Erythroblast (primary cell): ENCODE measurements around the gene BMI1.

Source experiments
- GATA1 ChIP-seq: IDR thresholded peaks from 2 replicates; pipeline ENCODE4 v1.6.1; 2011; ENCODE audit warnings: low read depth, mild to moderate bottlenecking, control low read depth, low read length, moderate library complexity
- POLR2A ChIP-seq: IDR thresholded peaks from 2 replicates; pipeline ENCODE4 v1.6.1; 2011; ENCODE audit warnings: mild to moderate bottlenecking, low read length

GRCh38 chr10:22343731-22344130 is 22.8 kb downstream of the BMI1 start:
- TF ChIP-seq POLR2A (no peak), GATA1 (no peak)
